Effector CD8-positive, alpha-beta T cell (primary cell): ENCODE results near the gene SUSD2.
"Not testable (repeated sequence)": the region's sequence is repeated elsewhere in the genome, so short reads cannot be mapped to it uniquely, and the experiment has no call there.

ENCODE experiments used
- DNase-seq: peaks from one replicate; lab custom pipeline; 2025; lab: John Stamatoyannopoulos, UW

Gene SUSD2

GRCh38 chr22:24189249-24190158 lies 8.2 kb downstream of the SUSD2 start:
- no peak for DNase-seq

- no peak for DNase-seq
Observed at GRCh38 chr22:24190159-24190540, 8.9 kb downstream of the SUSD2 start.

- no peak for DNase-seq
Observed at GRCh38 chr22:24190596-24191208, 9.4 kb downstream of the SUSD2 start.

GRCh38 chr22:24191381-24191841 lies 10.1 kb downstream of the SUSD2 start:
- DNase-seq: no peak

- no peak for DNase-seq
Observed at GRCh38 chr22:24191893-24192292, 10.6 kb downstream of the SUSD2 start.

GRCh38 chr22:24198682-24199052 lies 17.4 kb downstream of the SUSD2 start:
- no peak for DNase-seq

- no peak for DNase-seq
Observed at GRCh38 chr22:24200619-24201212, 19.4 kb downstream of the SUSD2 start.

- DNase-seq: no peak
Observed at GRCh38 chr22:24201681-24202614, 20.7 kb downstream of the SUSD2 start.

GRCh38 chr22:24203856-24204255 lies 22.6 kb downstream of the SUSD2 start:
- DNase-seq: not testable (repeated sequence)

- DNase-seq: no peak
Observed at GRCh38 chr22:24205438-24206195, 24.3 kb downstream of the SUSD2 start.

GRCh38 chr22:24206460-24207263 lies 25.4 kb downstream of the SUSD2 start:
- DNase-seq: not testable (repeated sequence)

- no peak for DNase-seq
Observed at GRCh38 chr22:24207264-24208011, 26.2 kb downstream of the SUSD2 start.

- no peak for DNase-seq
Observed at GRCh38 chr22:24208012-24208749, 26.9 kb downstream of the SUSD2 start.

- no peak for DNase-seq
Observed at GRCh38 chr22:24209016-24209415, 27.7 kb downstream of the SUSD2 start.

- no peak for DNase-seq
Observed at GRCh38 chr22:24209687-24210086, 28.4 kb downstream of the SUSD2 start.

- not testable (repeated sequence) for DNase-seq
Observed at GRCh38 chr22:24210409-24210808, 29.1 kb downstream of the SUSD2 start.

GRCh38 chr22:24211716-24212115 lies 30.4 kb downstream of the SUSD2 start:
- not testable (repeated sequence) for DNase-seq

- DNase-seq: not testable (repeated sequence)
Observed at GRCh38 chr22:24213111-24213510, 31.8 kb downstream of the SUSD2 start.
